ENCODE measurements around the gene PDGFRA.
"Not testable (repeated sequence)": the region's sequence is repeated elsewhere in the genome, so short reads cannot be mapped to it uniquely, and the experiment has no call there.

The PDGFRA gene

GRCh38 chr4:54330896-54331295 lies 101.8 kb downstream of the PDGFRA start:
- no peak for DNase-seq

- no peak for DNase-seq
These were observed 103.4 kb downstream of the PDGFRA start for GRCh38 chr4:54332542-54332941.

DNA sequence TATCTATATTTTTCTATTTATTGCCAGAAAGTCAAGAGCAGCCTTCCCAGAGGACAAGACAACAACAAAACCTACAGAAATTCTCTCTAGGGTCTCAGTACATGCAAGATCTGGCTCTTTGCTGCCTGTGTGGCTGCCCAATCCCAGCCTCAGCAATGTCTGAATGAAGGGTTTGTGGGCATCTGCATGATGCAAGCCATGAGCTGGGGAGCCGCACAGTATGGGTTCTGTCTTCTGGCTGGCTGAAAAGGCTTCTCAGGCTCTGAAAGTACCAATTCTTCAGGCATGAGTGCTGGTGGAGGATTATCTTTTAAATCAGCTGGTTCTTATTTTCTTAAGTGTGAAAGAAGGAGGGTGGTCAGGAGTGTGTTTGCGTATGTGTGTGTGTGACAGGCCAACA lies 104.6 kb downstream of the PDGFRA start:
- no peak for DNase-seq

DNA sequence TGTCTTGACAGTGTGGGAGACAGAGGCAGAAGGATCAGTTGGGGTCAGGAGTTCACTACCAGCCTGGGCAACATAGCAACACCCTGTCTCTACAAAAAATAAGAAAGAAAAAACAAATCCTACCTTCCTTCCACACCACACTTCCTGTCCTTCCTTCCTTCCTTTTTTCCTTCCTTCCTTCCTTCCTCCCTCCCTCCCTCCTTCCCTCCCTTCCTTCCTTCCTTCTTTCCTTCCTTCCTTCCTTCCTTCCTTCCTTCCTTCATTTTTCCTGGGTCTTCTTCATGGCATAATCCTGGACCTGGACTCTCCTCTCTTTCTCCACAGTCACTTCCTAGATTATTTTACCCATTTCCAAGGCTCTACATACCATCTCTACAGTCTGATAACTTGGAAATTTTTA lies 105.7 kb downstream of the PDGFRA start:
- DNase-seq = not testable (repeated sequence)

- DNase-seq = no peak
These were observed 107.9 kb downstream of the PDGFRA start for GRCh38 chr4:54337009-54337408.

DNA sequence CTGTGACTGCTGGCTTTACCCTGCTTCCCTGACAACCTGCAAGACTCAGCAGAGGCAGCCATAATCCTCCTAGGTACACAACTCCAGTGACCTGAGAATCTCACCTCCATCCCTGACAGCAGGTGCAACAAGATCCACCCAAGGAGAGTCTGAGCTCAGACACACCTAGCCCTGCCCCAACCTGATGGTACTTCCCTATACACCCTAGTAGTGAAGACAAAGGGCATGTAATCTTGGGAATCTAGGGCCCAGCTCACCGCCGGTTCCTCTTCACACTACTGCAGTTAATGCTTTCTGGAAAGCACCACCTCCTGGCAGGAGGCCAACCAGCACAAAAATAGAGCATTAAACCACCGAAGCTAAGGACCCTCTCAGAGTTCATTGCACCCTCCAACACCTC lies 113.0 kb downstream of the PDGFRA start:
- not testable (repeated sequence) for DNase-seq

Data from activated CD8-positive, alpha-beta memory T cell treated with anti-CD3 and anti-CD28 coated beads for 24 hours (primary cell).